IMR-90 (cell line): ENCODE results near the gene TEX14.

Source experiments
- CTCF ChIP-seq: conservative IDR thresholded peaks from 2 replicates; pipeline ENCODE4 v1.5.1; 2012; ENCODE audit warnings: mild to moderate bottlenecking, low read depth, low read length, improper control_type of control experiment
- POLR2A ChIP-seq: IDR thresholded peaks from 2 replicates; pipeline ENCODE4 v1.6.1; 2012; ENCODE audit warnings: mild to moderate bottlenecking, low read depth, low read length

GRCh38 chr17:58614859-58615459 is 76.9 kb downstream of the TEX14 start:
- TF ChIP-seq POLR2A (no peak), CTCF (no peak)
